IPS-18c (cell line): ENCODE data around the gene IGDCC3.
A peak's percentile ranks its signal among the peaks of the same experiment; 100 is the strongest.

Experiments
- H3K4me3 ChIP-seq: 2 replicates; pipeline ENCODE4 v1.7.0; 2013; ENCODE audit warnings: low read depth, mild to moderate bottlenecking, low read length, moderate library complexity; ENCODE audit not compliant: insufficient read depth
- H3K9me3 ChIP-seq: one replicate; pipeline ENCODE4 v1.6.1; 2013; ENCODE audit warnings: mild to moderate bottlenecking, low read length, moderate library complexity; ENCODE audit not compliant: control insufficient read depth, insufficient read depth

Gene IGDCC3

GRCh38 chr15:65377976-65378366, at the start of gene IGDCC3:
IGDCC3 (minus strand) TSS chr15:65378002; CDS start chr15:65377788, 214 bp downstream.
- H3K9me3 ChIP-seq = no peaks in the 10 kb centered on the region
- H3K4me3 ChIP-seq = peak within 1 kb of the TSS; percentile 91

DNA sequence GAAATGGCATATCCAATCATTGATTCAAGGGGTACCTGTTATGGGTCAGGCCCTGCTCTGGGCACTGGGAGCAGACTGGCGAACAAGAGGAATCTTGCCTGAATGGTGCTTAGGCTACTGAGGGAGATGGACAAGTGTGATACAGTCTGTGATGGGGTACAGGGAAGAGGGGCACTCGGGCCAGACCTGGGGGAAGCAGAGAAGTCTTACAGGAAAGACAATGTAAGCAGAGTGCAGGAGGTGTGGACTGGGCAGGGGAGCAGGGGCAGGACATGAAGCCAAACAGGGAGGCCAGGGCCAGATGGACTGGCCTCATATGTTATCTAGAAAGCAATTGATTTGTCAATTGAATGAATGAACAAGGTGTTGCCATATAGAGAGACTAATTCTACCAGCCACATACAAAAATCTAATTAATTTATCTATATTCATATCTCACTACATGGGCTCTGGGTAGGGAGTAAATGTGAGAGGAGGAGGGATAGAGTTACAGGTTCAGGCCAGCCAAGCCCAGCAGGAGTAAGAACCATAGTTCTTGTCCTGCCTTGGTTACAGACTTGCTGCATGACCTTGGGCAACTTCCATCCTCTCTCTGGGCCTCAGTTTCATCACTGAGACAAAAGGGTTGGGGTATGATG, 48.5 kb upstream of the IGDCC3 start:
- no peaks in the 10 kb centered on the region for H3K9me3 ChIP-seq

DNA sequence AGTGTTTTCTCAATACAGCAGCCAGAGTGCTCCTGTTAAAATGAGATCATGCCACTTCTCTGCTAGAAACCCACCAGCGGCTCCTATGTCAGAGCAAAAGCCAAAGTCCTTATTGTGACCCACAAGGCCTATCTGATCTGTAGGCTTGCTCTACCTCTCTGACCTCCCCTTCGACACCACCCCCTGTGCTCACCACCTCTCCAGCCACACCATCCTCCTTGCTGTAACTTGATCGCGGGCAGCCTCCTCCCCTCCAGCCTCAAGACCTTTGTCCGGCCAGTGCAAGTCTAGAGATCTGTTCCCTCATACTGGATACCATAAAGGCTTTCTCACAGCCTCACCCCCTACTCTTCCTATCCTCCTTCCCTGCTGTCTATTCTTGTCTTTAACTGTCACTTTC, 46.9 kb upstream of the IGDCC3 start:
- Histone ChIP-seq H3K9me3 (no peaks in the 10 kb centered on the region), H3K4me3 (no peak overlapping the region; the same call in 1 of the 2 replicates)

More for the DNA sequence above, 48.5 kb upstream of the IGDCC3 start:
- H3K4me3 ChIP-seq = no peak overlapping the region

DNA sequence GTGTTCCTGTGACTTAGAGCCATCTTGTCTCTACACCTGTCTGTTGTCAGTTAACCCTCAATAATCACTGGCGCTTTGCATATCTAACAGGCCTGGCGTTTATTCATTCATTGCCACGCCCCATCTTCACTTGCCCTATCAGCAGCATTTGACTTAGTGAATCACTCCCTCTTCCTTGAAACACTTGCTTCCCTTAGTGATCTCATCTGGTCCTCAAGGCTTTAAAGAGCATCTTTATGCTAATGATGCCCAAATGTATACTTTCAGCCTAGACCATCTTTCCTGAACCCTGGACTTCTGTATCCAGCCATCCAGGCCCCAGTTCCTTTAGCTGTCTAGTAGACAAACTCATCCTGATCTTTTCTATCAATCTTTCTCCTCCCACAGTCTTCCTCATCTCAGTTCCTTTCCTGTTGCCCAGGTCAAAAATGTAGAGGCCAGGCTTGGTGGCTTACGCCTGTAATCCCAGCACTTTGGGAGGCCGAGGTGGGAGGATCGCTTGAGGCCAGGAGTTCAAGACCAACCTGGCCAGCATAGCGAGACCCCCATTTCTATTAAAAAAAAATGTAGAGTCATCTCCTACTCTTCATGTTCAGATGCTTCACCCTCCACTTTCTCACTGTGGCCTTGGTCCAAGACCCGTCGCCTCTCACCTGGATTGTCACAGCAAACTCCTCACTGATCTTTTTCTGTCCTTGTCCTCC, 46.3 kb upstream of the IGDCC3 start:
- no peaks in the 10 kb centered on the region for H3K9me3 ChIP-seq
- H3K4me3 ChIP-seq = 0 out of 2 replicates have a peak overlapping the region, but pooled peaks have one; percentile 60

DNA sequence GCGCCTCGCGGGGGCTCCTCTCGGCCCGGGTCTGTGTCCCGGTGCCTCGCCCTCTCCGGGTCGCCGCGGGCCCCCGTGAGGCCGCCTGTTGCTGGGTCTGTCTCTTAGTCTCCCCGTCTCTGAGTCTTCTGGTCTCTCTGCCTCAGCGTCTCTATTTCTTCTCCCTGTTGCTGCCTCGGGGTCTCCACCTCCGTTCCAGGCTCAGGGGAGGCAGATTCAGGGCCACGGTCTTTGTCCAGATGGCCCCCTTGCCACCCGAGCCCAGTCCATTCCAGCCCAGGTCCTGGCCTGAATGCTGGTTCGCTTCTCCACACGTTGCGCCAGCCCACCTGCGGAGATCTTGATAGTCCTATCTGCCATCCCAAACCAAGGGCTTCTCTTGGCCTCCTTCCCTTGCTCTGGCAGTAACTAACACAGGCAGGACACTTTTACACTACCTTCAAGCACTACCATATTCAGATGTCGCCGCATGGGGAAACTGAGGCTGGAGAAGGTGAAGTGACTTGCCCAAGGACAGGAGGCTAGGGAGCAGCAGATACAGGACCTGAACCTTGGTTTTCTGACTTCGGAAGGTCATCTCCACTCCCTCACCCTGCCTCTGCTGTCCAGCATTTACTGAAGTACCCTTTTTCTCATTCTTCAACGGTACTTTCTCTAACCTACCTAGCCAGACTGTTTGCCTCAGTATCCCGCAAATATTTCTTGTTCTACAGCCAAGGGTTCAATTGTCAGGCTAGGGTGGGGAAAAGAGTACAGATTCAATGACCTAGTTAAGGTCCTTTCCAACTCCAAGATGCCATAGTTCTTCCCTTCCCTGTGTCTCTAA, 45.6 kb upstream of the IGDCC3 start:
- Histone ChIP-seq H3K9me3 (no peaks in the 10 kb centered on the region), H3K4me3 (peak overlapping the region; percentile 60)

GRCh38 chr15:65421360-65422215, 43.8 kb upstream of the IGDCC3 start:
- Histone ChIP-seq H3K4me3 (peak overlapping the region; percentile 87), H3K9me3 (no peaks in the 10 kb centered on the region)

- H3K9me3 ChIP-seq = no peaks in the 10 kb centered on the region
- H3K4me3 ChIP-seq = peak overlapping the region; percentile 87
Measured at GRCh38 chr15:65420975-65421359, 43.2 kb upstream of the IGDCC3 start.

- no peak overlapping the region for H3K4me3 ChIP-seq
- H3K9me3 ChIP-seq = no peaks in the 10 kb centered on the region
Measured at GRCh38 chr15:65418596-65418995, 40.8 kb upstream of the IGDCC3 start.

GRCh38 chr15:65416845-65417416, 39.1 kb upstream of the IGDCC3 start:
- no peaks in the 10 kb centered on the region for H3K9me3 ChIP-seq
- no peak overlapping the region for H3K4me3 ChIP-seq

GRCh38 chr15:65414841-65415621, 37.2 kb upstream of the IGDCC3 start:
- no peaks in the 10 kb centered on the region for H3K9me3 ChIP-seq
- H3K4me3 ChIP-seq = peak overlapping the region; percentile 28

- H3K4me3 ChIP-seq = no peak overlapping the region
- no peaks in the 10 kb centered on the region for H3K9me3 ChIP-seq
Measured at GRCh38 chr15:65413760-65414144, 36.0 kb upstream of the IGDCC3 start.

DNA sequence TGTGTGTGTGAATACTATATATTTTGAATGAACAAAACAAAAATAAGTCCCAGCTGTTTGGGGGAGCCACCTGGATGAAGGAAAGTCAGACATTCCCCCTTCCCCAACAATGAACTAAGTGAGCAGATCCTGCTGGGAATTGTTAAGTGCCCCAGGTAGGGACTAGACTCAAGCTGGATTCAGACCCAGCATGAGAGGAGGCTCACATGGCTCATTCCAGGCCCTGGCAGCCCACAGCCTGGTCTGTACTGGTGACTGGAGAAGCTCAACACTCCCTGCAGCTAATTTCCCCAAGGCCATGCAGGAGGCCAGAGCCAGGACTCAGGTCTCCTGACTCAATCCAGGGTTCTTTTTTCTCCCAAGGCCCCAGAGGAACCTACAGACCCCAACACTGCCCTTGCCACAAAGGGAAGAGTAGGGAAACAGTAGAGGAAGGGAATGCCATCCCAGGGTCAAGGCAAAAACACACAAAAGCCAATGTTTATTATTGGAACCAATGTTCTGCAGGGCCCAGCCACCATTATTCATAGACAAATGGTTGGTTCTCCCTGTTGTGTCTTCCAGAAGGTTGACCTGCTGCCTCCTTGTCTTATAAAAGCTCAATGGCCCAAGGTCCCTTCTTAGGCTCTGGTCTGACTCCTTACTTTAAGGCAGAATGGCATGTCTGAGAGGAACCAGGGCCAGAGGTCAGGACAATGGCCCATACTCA, 35.4 kb upstream of the IGDCC3 start:
- no peaks in the 10 kb centered on the region for H3K9me3 ChIP-seq
- no peak overlapping the region for H3K4me3 ChIP-seq

GRCh38 chr15:65412556-65412955, 34.8 kb upstream of the IGDCC3 start:
- Histone ChIP-seq H3K9me3 (no peaks in the 10 kb centered on the region), H3K4me3 (no peak overlapping the region)

DNA sequence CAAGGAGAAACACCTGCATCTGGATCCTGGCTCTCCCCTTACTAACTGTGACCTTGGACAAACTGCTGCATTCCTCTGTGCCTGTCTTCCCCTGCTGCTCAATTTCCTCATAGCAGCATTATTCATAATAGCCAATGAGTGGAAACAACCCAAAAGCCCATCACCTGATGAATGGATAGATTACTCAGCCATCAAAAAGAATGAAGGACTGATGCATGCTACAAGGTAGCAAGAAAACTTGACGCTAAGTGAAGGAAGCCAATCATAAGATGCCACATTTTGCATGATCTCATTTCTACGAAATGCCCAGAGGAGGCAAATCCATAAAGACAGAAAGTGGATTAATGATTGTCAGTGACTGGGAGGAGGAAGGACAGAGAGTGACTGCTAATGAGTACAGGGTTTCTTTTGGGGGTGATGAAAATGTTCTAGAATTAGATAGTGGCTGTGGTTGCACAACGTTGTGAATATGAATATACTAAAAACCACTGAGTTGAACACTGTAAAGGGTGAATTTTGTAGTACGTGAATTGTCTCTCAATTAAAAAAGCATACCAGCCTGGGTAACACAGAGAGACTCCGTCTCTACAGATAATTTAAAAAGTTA, 33.8 kb upstream of the IGDCC3 start:
- H3K9me3 ChIP-seq = no peaks in the 10 kb centered on the region
- H3K4me3 ChIP-seq = no peak overlapping the region

DNA sequence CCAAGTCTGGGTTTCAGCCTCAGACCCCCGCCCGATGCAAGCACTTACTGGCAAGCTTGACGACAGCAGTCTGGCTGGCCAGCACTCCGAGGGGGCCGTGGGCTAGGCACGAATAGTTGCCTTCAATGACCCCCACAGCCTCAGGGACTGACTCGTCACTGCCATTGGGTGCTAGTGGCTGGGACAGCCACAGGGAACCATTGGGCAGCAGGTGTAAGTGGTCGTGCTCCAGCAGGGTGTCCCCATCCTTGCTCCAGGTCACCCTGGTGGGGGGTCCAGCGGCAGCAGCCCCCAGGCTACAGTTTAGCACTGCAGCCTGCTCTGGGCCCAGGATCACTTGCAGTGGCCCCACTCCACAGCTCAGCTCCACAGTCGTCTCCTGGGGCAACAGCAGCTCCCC, 33.2 kb upstream of the IGDCC3 start:
- Histone ChIP-seq H3K9me3 (no peaks in the 10 kb centered on the region), H3K4me3 (no peak overlapping the region)
